ENCODE data around the gene SYNE3.
A peak's percentile ranks its signal among the peaks of the same experiment; 100 is the strongest.

The SYNE3 gene

DNA sequence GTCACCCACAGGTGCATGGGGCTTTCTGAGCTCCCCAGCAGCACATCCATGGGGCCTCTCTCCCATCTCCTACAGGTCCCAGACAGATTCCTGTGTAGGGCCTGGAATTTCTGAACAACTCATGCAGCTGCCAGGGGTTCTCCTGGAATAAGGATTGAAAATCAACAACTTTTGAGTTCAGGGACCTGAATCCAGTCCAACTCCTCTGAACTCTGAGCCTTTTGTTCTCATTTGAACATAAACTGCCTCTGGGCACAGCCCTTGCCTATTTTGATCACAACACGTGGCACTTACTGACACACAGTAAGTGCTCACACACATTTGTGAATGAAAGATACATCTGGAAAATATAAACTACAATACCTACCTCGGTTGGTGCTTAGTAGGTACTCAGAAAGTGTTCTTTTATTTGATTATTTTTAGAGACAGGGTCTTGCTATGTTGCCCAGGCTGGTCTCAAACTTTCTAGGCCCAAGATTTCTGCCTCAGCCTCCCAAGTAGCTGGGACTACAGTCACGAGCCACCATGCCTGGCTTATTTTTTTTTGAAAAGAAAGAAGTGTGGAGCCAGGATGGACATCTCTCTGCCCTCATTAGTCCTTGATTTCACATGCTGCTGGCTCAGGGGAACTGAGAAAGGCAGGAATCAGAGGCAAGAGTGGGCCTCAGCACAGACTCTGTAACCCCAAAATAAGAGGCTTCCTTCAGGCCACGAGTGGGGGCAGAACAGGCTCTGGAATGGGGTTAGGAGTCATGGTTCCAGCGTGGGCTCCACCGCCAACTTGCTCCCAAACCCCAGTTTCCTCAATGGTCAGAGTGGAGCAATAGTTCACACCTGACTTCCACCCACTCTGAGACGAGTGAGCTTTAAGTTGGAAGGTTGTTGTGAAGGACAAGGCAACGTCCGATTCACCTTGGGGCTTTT lies 27.0 kb downstream of the SYNE3 start:
- DNase-seq (ENCODE audit: low spot score): no peak

DNA sequence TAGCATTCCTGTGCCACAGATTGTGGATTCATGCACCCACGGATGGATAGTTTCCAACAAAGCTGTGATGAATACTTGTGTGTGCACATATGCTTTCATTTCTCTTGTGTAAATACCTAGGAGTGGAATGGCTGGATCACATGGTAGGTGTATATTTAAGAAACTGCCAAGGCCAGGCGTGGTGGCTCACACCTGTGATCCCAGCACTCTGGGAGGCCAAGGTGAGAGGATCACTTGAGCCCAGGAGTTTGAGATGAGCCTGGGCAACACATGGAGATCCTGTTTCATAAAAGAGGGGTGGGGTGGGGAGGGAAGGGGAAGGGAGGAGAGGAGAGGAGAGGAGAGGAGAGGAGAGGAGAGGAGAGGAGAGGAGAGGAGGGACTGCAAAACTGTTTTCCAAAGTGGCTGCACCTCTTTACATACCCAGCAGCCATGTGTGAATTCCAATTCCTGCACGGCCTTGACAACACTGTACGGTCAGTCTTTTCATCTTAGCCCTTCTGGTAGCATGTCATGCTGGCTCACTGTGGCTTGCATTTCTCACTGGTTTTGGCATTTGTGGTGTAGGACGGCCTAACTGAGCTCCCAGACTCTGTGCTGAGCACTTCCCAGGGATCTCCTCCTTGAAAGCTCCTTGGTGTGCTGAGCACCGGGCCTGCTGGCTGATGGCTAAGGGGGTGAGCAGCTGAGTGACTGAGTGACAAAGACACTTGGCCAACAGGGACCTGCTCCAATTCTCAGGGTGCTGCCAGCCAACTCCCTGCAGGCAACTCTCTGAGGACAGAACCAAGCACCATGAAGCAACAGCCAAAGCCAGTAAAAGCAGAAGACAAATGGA lies 27.9 kb downstream of the SYNE3 start:
- DNase-seq (ENCODE audit: low spot score): no peak

DNA sequence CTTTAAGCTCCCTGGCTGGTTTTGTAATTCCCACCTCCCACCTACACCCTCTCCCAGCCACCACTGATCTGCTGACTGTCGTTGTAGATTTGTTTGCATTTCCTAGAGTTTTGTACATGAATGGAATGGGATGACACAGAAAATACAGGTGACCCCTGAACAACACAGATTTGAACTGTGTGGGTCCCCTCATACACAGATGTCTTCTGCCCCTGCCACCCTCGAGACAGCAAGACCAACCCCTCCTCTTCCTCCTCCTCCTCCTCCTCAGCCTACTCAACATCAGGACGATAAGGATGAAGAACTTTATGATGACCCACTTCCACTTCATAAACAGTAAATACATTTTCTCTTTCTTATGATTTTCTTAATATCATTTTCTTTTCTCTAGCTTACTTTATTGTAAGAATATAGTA lies 28.8 kb downstream of the SYNE3 start:
- no peak for DNase-seq (ENCODE audit: low spot score)

DNA sequence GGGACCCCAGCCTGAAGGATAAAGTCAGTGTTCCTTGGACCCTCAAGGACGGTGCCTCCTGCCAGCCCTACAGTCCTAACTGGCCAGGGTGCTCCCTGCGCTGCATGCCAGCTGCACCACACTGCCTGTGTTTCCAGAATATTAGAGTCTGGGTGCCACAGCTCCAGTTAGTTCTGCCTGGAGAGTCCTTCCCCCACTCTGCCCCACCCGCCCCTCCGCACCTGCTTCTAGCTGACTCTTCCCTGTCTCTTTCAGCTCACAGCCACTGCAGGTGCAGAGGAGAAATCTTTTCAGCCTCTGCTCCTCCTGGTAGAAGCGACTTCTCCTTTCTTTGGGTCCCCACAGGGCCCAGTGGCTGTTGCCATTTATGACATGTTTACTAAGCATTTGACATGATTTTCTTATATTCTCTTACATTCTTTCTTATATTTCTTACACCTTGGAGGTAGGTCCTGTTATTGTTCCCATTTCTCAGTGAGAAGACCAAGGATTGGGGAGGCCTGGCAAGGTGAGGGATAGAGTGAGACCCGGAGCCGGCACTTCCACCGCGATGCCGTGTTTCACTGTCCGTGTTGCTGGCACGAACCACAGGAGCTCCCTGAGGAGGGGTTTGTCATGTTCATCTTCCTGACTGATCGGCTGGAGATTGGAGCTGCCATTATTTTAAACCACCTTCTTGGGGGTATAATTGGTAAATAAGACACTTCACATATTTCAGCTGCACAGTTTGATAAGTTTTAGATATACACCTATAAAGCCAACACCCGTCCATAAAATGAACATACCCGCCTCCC lies 29.4 kb downstream of the SYNE3 start:
- no peak for DNase-seq (ENCODE audit: low spot score)

DNA sequence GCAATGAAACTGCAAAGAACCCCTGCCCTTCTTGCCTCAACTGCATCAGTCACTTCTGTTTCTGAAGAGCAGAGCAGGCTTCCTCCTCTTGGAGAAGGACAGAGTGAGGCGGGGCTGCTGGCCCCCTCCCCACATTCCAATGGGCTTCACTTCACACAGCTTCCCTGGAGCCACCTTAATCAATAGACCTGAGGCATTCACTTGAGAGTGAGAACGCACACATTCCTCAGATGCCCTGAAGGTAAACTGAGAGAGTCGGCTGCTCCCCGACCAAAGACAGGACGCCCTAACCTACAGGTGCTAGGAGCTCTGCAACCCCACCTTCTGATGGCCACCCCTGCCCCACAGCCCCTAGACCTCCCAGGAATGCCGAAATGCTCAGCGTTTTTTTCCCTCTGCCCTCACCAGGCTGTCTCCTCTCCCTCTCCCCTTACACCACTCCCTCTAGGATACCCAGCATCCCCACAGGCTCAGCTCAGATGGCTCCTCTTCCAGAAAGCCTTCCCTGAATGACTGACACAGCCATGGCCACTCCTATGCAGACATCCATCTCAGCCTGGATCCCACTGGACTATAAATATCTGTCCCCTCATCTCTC lies 31.1 kb downstream of the SYNE3 start:
- DNase-seq (ENCODE audit: low spot score): no peak

- no peak for DNase-seq (ENCODE audit: low spot score)
Measured at GRCh38 chr14:95484296-95484695, 32.2 kb downstream of the SYNE3 start.

DNA sequence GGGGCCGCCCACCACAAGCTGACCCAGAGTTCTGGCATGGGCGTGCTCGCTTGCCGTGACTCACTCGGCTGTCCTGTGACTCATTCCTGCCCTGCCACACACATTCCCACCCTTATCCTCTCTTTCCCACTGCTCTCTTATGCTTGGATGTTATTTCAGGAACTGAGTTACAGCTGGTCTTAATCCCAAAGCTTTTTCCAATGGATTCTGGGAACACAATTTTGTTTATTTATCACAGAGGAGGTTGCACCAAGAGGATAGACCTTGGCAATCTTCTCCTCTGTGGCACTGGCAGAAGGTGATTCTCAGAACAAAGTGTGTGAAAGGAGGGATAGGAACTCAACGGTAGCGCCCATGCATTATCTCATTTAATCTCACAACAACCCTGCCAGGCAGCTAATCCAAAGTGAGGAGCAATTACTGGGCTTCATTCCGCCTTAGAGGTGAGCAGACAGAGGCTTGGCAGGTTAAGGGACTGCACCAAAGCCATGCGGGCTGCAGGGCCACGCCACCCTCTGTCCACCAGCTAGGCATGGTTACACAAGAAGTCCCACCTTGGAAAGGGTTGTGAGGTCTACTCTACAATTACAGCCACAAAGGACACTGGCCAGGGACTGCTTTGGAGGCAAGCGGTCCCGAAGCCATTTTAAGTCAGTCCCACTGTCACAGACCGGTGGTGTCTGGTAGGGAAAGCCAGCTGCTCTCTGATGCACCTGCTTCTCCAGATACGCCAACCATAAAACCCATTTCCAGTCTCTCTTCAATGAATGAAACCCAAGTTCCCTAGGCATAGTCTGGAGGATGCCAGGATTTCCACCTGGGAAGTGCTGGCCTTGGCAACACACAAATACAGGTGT lies 32.9 kb downstream of the SYNE3 start:
- peak; percentile 78 for DNase-seq (ENCODE audit: low spot score)

DNA sequence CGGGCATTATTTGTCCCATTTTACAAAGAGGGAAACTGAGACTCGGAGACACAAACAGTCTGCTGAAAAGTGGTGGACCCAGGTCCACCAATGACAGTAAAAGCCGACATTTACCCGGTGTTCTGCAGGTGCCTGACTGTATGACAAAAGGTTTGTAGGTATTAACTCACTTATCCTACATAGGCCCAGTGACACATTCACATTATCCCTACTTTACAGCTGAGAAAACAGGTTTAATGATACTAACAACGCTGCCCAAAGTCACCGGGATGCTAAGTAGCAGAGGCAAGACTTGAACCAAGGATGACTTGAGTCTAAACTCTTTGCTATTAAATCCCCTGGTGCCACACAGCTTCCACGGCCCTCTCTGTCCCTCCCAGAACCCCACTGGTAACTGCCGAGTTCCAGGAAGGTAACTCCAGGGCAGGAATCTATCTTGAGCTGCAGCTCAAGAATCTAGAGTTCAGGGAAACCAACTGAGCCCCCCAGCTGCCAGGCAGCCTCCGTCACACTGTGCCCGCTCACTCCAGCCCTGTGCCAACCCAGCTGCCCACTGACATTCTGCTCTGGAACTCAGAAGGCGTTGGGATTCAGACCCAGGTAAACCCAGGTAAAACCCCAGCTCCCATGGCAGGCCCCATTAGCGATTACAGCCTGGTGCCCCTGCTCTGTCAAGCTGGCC lies 33.7 kb downstream of the SYNE3 start:
- DNase-seq (ENCODE audit: low spot score): no peak

DNA sequence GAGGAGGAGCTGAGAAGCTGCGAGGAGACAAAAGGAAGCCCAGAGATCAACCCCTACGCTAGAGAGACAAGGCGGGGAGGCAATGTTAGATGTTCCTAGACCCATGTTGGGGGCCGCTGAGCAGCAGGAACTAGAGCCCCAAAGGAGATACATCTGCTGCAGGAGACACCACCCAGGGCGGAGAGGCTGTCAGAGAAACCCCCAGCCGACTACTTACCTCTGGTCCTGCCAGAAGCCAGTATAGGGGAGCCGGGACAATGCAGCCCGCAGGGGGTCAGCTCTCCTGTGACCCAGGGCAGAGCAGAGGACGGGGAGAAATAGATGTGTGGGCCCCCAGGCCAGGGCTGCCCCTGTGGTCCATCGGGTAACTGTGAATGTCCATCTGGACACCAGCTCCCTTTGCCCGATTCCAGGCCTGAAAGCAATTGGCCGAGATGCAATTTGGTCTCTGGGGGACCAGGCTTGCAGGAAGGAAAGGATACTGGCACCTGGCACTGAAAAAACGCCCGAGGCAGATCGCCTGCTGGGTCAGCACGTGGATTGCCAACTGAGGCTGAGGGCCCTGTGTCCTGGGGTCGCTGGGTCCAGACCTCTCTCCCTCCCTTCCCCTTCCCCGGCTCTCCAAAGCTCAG lies 34.9 kb downstream of the SYNE3 start:
- no peak for DNase-seq (ENCODE audit: low spot score)

DNA sequence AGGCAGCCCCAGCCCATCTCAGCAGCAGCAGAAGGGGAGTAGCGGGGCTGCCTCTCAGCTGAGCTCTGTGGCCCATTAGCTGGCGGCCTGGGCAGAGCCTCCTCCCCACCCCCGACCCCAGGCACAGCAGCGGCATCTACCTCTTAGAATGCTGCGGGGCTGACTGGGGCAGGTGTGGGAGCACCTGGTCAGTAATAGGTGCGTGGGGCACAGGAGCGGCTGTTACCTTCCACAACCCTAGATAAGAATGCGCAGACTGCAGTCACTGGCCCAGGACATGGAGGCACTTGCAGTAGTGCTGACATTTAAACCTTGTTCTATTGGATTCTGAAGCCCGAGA lies 35.6 kb downstream of the SYNE3 start:
- DNase-seq (ENCODE audit: low spot score): no peak

DNA sequence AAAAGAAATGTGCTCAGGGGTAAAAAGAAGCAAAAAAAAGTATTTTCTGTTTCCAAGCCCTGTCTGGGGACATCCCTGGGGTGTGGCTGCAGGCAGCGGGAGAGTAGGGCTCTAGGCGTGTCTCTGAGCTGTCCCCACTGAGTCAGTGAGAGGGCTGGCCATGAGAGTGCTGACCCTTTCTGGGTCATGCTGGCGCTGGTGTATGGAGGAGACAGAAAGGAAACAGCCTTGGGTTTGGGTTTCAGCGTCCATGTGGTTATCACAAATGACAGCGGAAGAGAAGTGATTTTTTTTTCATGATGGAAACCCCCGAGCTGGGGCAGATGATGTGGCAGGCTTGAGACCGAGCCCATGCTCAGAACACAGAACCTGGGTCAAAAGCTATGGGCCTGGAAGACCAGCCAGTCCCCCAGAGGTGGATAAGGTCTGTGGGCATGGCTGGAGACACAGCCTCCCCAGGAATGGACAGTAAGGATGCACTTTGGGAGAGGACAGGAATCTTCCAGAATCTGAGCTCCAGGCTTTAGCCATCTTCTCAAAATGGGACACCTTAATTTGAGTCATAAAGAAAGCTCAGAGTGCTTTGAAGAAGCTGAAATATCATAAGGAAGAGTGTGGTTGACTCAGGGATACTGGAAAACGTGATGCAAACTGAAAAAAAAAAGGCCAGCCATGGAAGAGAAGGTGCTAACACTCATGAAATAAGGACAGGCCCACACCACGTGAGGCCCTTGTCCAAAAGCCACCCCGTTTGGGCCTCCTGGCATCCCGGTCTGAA lies 36.2 kb downstream of the SYNE3 start:
- DNase-seq (ENCODE audit: low spot score): no peak

DNA sequence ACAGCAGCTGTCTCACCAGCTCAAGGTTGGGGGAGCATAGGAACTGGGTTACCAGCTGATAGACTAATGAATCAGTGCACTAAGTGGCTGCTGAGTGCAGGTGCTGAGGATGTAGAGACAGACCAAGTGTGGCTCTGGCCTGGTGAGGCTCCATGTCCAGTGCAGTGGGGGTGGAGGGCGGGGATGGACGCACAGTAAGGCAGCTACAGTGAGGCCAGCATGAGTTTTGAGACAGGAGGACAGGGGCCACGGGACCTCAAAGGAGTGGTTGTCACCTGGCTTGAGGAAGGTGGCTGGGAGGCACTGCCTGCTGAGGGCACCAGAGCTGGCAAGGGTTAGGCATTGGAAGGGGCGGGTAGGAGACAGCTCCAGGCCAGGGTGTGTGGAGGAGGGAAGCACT lies 37.0 kb downstream of the SYNE3 start:
- DNase-seq (ENCODE audit: low spot score): no peak

DNA sequence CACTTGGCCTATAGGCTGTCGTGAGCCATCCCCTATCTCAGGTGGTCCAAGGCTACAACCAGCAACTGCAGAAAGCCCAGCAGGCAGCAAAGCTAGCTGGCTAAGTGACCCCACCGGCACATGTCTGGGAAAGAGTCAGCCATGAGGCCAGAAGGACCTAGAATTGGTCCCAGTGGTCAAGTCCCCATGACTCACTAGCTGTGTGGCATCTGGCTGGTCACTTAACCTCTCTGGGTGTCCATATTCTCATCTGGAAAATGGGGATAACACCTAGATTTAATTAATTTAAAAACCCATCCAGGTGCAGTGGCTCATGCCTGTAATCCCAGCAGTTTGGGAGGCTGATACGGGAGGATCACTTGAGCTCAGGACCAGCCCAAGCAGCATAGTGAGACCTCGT lies 37.6 kb downstream of the SYNE3 start:
- no peak for DNase-seq (ENCODE audit: low spot score)

- DNase-seq (ENCODE audit: low spot score): no peak
Measured at GRCh38 chr14:95478309-95478708, 38.1 kb downstream of the SYNE3 start.

- no peak for DNase-seq (ENCODE audit: low spot score)
Measured at GRCh38 chr14:95477411-95478269, 38.8 kb downstream of the SYNE3 start.

GRCh38 chr14:95476747-95477146 lies 39.7 kb downstream of the SYNE3 start:
- DNase-seq (ENCODE audit: low spot score): no peak

DNA sequence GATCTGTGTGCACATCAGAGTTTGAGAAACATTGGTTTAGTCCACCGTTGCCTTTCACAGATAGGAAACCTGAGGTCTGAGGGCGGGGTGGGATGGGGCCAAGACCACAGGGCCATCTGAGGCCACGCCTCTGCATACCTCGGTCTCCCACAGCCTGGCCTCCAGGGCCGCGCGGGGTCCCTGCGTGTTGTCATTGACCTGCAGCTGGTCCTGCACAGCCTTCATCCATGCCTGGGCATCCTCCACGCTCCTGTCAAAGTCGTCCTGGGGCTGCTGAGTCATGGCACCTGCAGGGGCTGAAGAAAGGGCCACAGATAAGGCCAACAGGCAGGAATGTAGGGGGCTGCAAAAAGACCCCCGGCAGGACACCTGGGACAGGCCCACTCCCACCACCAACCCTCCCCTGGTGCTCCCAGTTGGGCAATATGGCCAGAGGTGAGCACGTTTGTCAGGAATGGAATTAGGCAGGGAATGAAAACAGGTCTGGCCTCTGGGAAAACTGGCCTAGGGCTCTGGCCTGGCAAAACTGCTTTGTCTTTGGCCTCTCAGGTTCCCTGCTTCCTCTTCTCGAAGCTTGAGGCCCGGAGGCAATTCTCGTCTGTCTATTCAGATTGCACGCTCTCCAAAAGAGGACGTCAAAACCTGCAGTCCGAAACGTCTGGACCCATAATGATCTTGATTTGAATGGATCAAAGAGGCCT lies 40.8 kb downstream of the SYNE3 start:
- DNase-seq (ENCODE audit: low spot score): no peak

- DNase-seq (ENCODE audit: low spot score): no peak
Measured at GRCh38 chr14:95474941-95475340, 41.5 kb downstream of the SYNE3 start.

All from COLO829 (cell line).